DOHH2 (cell line): ENCODE results near the gene BAG5.

Experiments
- EZH2phosphoT487 ChIP-seq: fragments of 200-600 bp; sonication (generic); IDR thresholded peaks from 2 replicates; pipeline ENCODE4 v1.6.1; 2017; ENCODE audit warnings: borderline replicate concordance, mild to moderate bottlenecking, antibody characterized with exemption, low read length, moderate library complexity, mixed read lengths
- TF ChIP-seq, protein P1 (sequence below): fragments of 200-600 bp; sonication (generic); IDR thresholded peaks from one replicate; pipeline ENCODE4 v1.5.1; 2014; ENCODE audit warnings: antibody characterized with exemption, mild to moderate bottlenecking, low read depth, low read length; ENCODE audit not compliant: poor library complexity, severe bottlenecking

DNA sequence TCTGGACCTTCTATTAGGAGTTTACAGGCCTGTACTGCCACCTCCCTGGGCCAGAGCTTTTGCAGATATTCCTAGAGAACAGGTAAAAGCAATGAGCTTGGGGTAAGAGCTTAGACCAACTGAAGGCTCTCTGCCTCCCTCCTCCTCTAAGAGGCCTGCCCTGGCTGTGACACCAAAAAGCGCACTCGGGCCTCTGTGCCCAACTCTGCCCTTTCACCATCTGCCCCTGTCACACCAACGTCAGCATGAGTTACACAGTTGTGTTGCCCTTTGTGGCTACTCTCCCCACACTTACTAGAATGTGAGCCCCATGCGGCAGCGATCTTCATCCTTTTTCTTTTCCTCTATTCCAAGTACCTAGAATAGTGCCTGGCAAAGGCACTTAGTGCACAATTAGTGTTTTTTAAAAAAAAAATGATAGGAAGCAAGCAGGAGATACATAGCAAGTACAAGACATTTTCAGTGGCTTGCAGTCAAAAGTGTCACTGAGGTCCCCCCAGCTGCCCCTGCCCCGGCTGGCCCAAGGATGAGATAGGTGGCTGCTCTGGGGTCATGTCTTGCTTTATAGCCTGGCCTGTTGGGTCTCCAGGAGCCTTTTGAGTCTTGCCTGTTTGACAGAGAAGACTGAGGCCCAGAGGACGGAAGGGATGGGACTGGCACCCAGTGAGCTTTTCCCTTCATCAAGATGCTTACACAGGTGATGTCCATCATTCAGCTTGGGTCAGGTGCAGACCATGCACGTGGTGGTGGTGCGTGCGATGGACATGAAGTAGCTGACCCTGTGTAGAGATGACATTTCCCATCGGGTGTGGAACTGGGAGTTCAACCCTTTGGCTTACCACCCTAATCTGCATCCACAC lies 52.4 kb downstream of the BAG5 start:
- TF ChIP-seq, protein P1, sequence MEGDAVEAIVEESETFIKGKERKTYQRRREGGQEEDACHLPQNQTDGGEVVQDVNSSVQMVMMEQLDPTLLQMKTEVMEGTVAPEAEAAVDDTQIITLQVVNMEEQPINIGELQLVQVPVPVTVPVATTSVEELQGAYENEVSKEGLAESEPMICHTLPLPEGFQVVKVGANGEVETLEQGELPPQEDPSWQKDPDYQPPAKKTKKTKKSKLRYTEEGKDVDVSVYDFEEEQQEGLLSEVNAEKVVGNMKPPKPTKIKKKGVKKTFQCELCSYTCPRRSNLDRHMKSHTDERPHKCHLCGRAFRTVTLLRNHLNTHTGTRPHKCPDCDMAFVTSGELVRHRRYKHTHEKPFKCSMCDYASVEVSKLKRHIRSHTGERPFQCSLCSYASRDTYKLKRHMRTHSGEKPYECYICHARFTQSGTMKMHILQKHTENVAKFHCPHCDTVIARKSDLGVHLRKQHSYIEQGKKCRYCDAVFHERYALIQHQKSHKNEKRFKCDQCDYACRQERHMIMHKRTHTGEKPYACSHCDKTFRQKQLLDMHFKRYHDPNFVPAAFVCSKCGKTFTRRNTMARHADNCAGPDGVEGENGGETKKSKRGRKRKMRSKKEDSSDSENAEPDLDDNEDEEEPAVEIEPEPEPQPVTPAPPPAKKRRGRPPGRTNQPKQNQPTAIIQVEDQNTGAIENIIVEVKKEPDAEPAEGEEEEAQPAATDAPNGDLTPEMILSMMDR, result no peak
- no peak for TF ChIP-seq EZH2phosphoT487
